SKM-1 (cell line): ENCODE measurements around the gene GNG3.
"Not testable (repeated sequence)": the region's sequence is repeated elsewhere in the genome, so short reads cannot be mapped to it uniquely, and the experiment has no call there.

Experiments used
- DNase-seq: peaks from one replicate; lab custom pipeline; 2025; ENCODE audit not compliant: unreplicated experiment; lab: John Stamatoyannopoulos, UW

The GNG3 gene

GRCh38 chr11:62687508-62688396 is 19.7 kb upstream of the GNG3 start:
- no peak for DNase-seq

GRCh38 chr11:62688491-62688890 is 19.0 kb upstream of the GNG3 start:
- no peak for DNase-seq

- DNase-seq: no peak
These were observed 17.9 kb upstream of the GNG3 start, which contains the start of gene LRRN4CL for GRCh38 chr11:62689421-62690183. Gene LRRN4CL (minus strand): TSS chr11:62689530. CDS start chr11:62688508, 1,022 bp downstream.

GRCh38 chr11:62693624-62694023 is 13.9 kb upstream of the GNG3 start:
- DNase-seq: not testable (repeated sequence)

GRCh38 chr11:62694455-62695167 is 12.9 kb upstream of the GNG3 start:
- peak; percentile 63 for DNase-seq

GRCh38 chr11:62702246-62702645 is 5.2 kb upstream of the GNG3 start:
- DNase-seq: no peak

- not testable (repeated sequence) for DNase-seq
These were observed 3.6 kb upstream of the GNG3 start for GRCh38 chr11:62703921-62704320.

GRCh38 chr11:62705413-62705812 is 2.1 kb upstream of the GNG3 start:
- no peak for DNase-seq

- DNase-seq: peak; percentile 50
These were observed 1.3 kb upstream of the GNG3 start for GRCh38 chr11:62705880-62706849.

- DNase-seq: no peak
These were observed 627 bp upstream of the GNG3 start for GRCh38 chr11:62706850-62707247.

GRCh38 chr11:62708392-62708791 is 916 bp downstream of the GNG3 start:
- DNase-seq: no peak

- no peak for DNase-seq
These were observed 1.3 kb downstream of the GNG3 start for GRCh38 chr11:62708793-62709192.

GRCh38 chr11:62709247-62710000 is 1.9 kb downstream of the GNG3 start:
- no peak for DNase-seq

GRCh38 chr11:62710001-62710345 is 2.5 kb downstream of the GNG3 start:
- DNase-seq: no peak

GRCh38 chr11:62712276-62712812 is 4.9 kb downstream of the GNG3 start:
- no peak for DNase-seq

GRCh38 chr11:62712861-62713260 is 5.4 kb downstream of the GNG3 start:
- no peak for DNase-seq

GRCh38 chr11:62713343-62713742 is 5.9 kb downstream of the GNG3 start:
- DNase-seq: no peak

- no peak for DNase-seq
These were observed 8.0 kb downstream of the GNG3 start for GRCh38 chr11:62715150-62716130.
